ENCODE measurements around the gene ENPEP.

DNA sequence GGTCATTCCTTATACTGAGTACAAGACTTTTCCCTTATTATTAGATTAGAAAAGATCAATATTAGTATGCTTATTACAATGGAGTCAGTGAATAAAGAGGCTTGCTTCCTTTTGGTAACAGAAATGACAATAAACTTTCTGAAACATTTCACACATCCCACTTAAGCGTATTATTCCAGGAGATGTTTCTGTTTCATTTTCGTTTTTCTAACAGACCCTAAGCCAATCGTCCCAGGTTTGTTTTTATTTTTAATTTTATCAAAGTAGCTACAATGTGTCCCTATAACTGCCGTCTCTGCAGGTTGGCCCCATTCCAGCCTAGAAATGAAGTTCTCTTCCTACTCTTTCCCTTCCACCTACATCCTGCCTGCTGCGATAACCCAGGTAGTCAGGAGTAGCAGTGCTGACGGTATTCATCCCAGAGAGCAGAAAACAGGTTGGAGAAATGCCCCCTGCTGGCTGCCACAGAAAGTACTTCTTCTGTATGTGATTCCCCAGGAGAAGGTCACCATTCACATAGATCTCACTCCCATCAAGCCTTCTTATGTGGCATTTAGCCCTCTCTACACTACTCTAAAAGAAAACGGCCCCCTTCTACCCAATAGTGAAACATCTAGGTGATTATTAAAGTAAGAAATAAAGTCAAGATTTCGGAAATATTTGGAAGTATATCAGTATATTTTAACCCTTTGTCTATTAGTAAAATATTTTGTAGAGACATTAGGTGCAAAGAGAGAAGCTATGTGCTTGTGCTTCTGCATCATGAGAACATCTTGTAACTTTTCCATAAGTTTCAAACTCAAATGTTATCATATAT lies 40.4 kb downstream of the ENPEP start:
- TF ChIP-seq, protein P1, sequence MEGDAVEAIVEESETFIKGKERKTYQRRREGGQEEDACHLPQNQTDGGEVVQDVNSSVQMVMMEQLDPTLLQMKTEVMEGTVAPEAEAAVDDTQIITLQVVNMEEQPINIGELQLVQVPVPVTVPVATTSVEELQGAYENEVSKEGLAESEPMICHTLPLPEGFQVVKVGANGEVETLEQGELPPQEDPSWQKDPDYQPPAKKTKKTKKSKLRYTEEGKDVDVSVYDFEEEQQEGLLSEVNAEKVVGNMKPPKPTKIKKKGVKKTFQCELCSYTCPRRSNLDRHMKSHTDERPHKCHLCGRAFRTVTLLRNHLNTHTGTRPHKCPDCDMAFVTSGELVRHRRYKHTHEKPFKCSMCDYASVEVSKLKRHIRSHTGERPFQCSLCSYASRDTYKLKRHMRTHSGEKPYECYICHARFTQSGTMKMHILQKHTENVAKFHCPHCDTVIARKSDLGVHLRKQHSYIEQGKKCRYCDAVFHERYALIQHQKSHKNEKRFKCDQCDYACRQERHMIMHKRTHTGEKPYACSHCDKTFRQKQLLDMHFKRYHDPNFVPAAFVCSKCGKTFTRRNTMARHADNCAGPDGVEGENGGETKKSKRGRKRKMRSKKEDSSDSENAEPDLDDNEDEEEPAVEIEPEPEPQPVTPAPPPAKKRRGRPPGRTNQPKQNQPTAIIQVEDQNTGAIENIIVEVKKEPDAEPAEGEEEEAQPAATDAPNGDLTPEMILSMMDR (conservative IDR thresholded peaks at IDR 0.05): peak; percentile 83
- no peak for TF ChIP-seq ZFX (IDR thresholded peaks at IDR 0.05)

All from C4-2B (cell line).